Loucy (cell line): ENCODE results near the gene SAMD14.

Source experiments
- H2AFZ ChIP-seq: fragments of 200-600 bp; sonication (generic); 2 replicates; pipeline ENCODE4 v1.6.0; 2016; ENCODE audit warnings: antibody characterized with exemption, mild to moderate bottlenecking, low read length, moderate library complexity
- H3F3A ChIP-seq: fragments of 200-600 bp; 2 replicates; pipeline ENCODE4 v1.6.0; 2016; ENCODE audit warnings: antibody characterized with exemption, low read depth, mild to moderate bottlenecking
- H3K27me3 ChIP-seq: fragments of 200-600 bp; sonication (generic); 2 replicates; pipeline ENCODE4 v1.6.1; 2014; ENCODE audit warnings: low read length, mild to moderate bottlenecking; ENCODE audit not compliant: insufficient read depth, poor library complexity, severe bottlenecking
- H3K36me3 ChIP-seq: fragments of 200-600 bp; sonication (generic); 2 replicates; pipeline ENCODE4 v1.6.1; 2016; ENCODE audit warnings: low read length; ENCODE audit not compliant: insufficient read depth
- H3K4me1 ChIP-seq: fragments of 200-600 bp; sonication (generic); 2 replicates; pipeline ENCODE4 v1.5.1; 2014; ENCODE audit warnings: low read length, mild to moderate bottlenecking; ENCODE audit not compliant: insufficient read depth, poor library complexity, severe bottlenecking
- H3K4me2 ChIP-seq: fragments of 200-600 bp; sonication (generic); 2 replicates; pipeline ENCODE4 v1.6.0; 2014; ENCODE audit warnings: antibody characterized with exemption, low read length, low read depth, mild to moderate bottlenecking; ENCODE audit not compliant: poor library complexity, severe bottlenecking
- H3K4me3 ChIP-seq: fragments of 200-600 bp; sonication (generic); 2 replicates; pipeline ENCODE4 v1.5.1; 2014; ENCODE audit warnings: low read length, mild to moderate bottlenecking, mixed read lengths; ENCODE audit not compliant: poor library complexity, severe bottlenecking
- H3K79me2 ChIP-seq: fragments of 200-600 bp; sonication (generic); 2 replicates; pipeline ENCODE4 v1.6.1; 2014; ENCODE audit warnings: low read length; ENCODE audit not compliant: insufficient read depth
- H3K9ac ChIP-seq: fragments of 200-600 bp; sonication (generic); 2 replicates; pipeline ENCODE4 v1.6.0; 2014; ENCODE audit warnings: mild to moderate bottlenecking, low read depth, low read length, moderate library complexity; ENCODE audit not compliant: poor library complexity, severe bottlenecking
- H3K9me2 ChIP-seq: fragments of 200-600 bp; sonication (generic); replicated peaks from 2 replicates; pipeline ENCODE4 v1.6.1; 2016; ENCODE audit warnings: low read depth, low read length, mixed read lengths
- H3K9me3 ChIP-seq: fragments of 200-600 bp; sonication (generic); 2 replicates; pipeline ENCODE4 v1.6.1; 2014; ENCODE audit warnings: mild to moderate bottlenecking, antibody characterized with exemption, low read length, low read depth; ENCODE audit not compliant: insufficient read depth
- H4K20me1 ChIP-seq: fragments of 200-600 bp; sonication (generic); 2 replicates; pipeline ENCODE4 v1.6.0; 2014; ENCODE audit warnings: antibody characterized with exemption, low read length, mild to moderate bottlenecking; ENCODE audit not compliant: insufficient read depth, poor library complexity, severe bottlenecking
- EZH2phosphoT487 ChIP-seq: fragments of 200-600 bp; IDR thresholded peaks from 2 replicates; pipeline ENCODE4 v1.6.1; 2018; ENCODE audit warnings: antibody characterized with exemption, mild to moderate bottlenecking, moderate library complexity, borderline replicate concordance
- TF ChIP-seq, protein P1 (sequence below): fragments of 200-600 bp; sonication (generic); conservative IDR thresholded peaks from 2 replicates; pipeline ENCODE4 v1.5.1; 2014; ENCODE audit warnings: mild to moderate bottlenecking, antibody characterized with exemption, low read length

SAMD14 gene

DNA sequence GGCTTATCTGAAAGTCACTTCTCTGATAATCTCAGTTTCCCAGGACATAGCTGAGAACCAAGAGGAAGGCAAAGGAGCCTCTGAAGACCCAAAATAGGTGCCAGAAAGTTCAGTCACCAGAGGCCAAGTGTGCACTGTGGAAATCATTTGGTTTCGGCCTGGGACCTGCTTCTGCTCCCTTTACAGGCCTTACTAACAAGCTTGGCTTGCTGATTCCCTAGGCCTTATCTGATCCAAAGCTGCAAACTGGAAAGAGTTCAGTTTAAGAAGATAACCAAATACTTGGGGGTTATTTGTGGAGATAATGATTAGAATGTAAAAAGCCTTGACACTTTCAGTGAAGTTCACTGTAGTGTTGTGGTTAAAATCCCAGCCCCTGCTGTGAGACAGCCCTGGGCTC, 57.0 kb downstream of the SAMD14 start:
- H3K36me3 ChIP-seq: peaks cover 3% of the 10 kb centered on the region; the same call in 1 of the 2 replicates
- H3K9me3 ChIP-seq: no peaks in the 10 kb centered on the region
- H3K9ac ChIP-seq: no peak overlapping the region
- no peaks in the 10 kb centered on the region for H3F3A ChIP-seq
- no peaks in the 10 kb centered on the region for H3K4me1 ChIP-seq
- H2AFZ ChIP-seq: no peak overlapping the region
- no peaks in the 10 kb centered on the region for H3K27me3 ChIP-seq
- H3K9me2 ChIP-seq: no peaks in the 10 kb centered on the region
- H3K4me2 ChIP-seq: no peak overlapping the region
- TF ChIP-seq, protein P1, sequence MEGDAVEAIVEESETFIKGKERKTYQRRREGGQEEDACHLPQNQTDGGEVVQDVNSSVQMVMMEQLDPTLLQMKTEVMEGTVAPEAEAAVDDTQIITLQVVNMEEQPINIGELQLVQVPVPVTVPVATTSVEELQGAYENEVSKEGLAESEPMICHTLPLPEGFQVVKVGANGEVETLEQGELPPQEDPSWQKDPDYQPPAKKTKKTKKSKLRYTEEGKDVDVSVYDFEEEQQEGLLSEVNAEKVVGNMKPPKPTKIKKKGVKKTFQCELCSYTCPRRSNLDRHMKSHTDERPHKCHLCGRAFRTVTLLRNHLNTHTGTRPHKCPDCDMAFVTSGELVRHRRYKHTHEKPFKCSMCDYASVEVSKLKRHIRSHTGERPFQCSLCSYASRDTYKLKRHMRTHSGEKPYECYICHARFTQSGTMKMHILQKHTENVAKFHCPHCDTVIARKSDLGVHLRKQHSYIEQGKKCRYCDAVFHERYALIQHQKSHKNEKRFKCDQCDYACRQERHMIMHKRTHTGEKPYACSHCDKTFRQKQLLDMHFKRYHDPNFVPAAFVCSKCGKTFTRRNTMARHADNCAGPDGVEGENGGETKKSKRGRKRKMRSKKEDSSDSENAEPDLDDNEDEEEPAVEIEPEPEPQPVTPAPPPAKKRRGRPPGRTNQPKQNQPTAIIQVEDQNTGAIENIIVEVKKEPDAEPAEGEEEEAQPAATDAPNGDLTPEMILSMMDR: no peak
- no peak for TF ChIP-seq EZH2phosphoT487
- H3K79me2 ChIP-seq: no peaks in the 10 kb centered on the region
- no peaks in the 10 kb centered on the region for H4K20me1 ChIP-seq
- no peak overlapping the region for H3K4me3 ChIP-seq

DNA sequence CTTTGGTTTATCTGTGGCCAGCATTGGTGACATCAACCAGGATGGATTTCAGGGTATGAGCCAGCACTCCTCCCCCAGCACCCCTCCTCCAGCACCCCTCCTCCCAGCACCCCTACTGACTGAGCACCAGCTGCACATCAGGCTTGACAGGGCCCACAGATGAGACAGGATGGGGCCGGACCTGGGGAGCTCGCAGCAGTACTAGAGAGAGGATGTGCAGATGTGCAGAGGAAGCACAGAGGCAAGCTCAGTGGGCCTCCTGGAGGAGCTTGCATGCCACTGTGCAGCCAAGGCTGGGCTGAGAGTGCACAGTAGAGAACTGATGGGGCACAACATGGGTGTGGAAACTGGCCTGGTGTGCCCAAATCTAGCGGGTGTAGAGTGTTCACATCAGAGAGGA, 57.8 kb downstream of the SAMD14 start:
- Histone ChIP-seq H3K9me2 (no peaks in the 10 kb centered on the region), H3K4me2 (no peak overlapping the region), H3K9ac (no peak overlapping the region), H4K20me1 (no peaks in the 10 kb centered on the region), H3K4me1 (no peaks in the 10 kb centered on the region), H3K27me3 (no peaks in the 10 kb centered on the region), H3K36me3 (no peaks in the 10 kb centered on the region), H2AFZ (no peak overlapping the region), H3K9me3 (no peaks in the 10 kb centered on the region), H3K4me3 (no peak overlapping the region), H3F3A (no peaks in the 10 kb centered on the region), H3K79me2 (no peaks in the 10 kb centered on the region)
- TF ChIP-seq, protein P1: no peak
- no peak for TF ChIP-seq EZH2phosphoT487

DNA sequence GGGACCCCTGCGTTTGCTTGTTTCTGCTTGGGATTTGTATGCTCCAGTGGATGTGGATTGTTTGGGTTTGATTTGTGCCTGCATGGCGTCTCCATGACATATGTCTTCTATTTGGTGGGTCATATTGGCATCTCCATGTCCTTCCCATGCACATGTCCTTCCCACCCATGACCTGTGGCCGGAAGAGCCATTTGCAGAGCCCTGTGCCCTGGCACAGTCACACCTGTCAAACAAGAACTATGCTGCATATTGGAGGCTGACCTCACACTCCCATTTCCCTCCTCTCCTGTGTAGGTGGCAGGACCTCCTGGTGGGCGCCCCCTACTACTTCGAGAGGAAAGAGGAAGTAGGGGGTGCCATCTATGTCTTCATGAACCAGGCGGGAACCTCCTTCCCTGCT, 58.3 kb downstream of the SAMD14 start:
- no peaks in the 10 kb centered on the region for H3K9me3 ChIP-seq
- no peaks in the 10 kb centered on the region for H3K36me3 ChIP-seq
- no peak overlapping the region for H3K4me2 ChIP-seq
- no peak overlapping the region for H3K9ac ChIP-seq
- no peak overlapping the region for H3K4me3 ChIP-seq
- H4K20me1 ChIP-seq: no peaks in the 10 kb centered on the region
- H3K9me2 ChIP-seq: no peaks in the 10 kb centered on the region
- H3F3A ChIP-seq: no peaks in the 10 kb centered on the region
- no peak overlapping the region for H2AFZ ChIP-seq
- TF ChIP-seq, protein P1: no peak
- no peak for TF ChIP-seq EZH2phosphoT487
- H3K4me1 ChIP-seq: no peaks in the 10 kb centered on the region
- no peaks in the 10 kb centered on the region for H3K79me2 ChIP-seq
- H3K27me3 ChIP-seq: no peaks in the 10 kb centered on the region
